Natural killer cell treated with Interleukin-12 subunit alpha and Interleukin-12 subunit beta and Interleukin-15 and Interleukin-18, amount 100 ng/mL, for 72 hours (primary cell): ENCODE measurements around the gene NECTIN1. TPM values are rescaled to one million over a fixed set of nuclear protein-coding genes. Genes with fewer than 3 reads are reported as not detected.

Source experiments
- ATAC-seq, 2 donors: fragments of 150-1000 bp; cut with Tn5 transposase in 1 of 2; sonication (Bioruptor Pico), chemical (Tn5 transposase) in 1 of 2; 2 replicates each; pipeline ENCODE4 v1.10.0; 2021
- DNase-seq: peaks from one replicate; pipeline ENCODE4 v3.0.0; 2022; ENCODE audit warnings: low spot score
- H3K27ac Mint-ChIP-seq, 2 donors: 1 replicate in 1 of 2; 2 replicates in 1 of 2; pipeline ENCODE4 v1.8.0; 2022; ENCODE audit warnings: mixed read lengths in 2 of 2, mild to moderate bottlenecking in 1 of 2, moderate library complexity in 1 of 2
- H3K27me3 Mint-ChIP-seq, 2 donors: 1 replicate in 1 of 2; 2 replicates in 1 of 2; pipeline ENCODE4 v1.8.0; 2022; ENCODE audit warnings: mixed read lengths in 2 of 2
- H3K36me3 Mint-ChIP-seq: one replicate; pipeline ENCODE4 v1.8.0; 2022; ENCODE audit warnings: mixed read lengths
- H3K4me1 Mint-ChIP-seq, 2 donors: 1 replicate in 1 of 2; 2 replicates in 1 of 2; pipeline ENCODE4 v1.8.0; 2022; ENCODE audit warnings: low read depth in 2 of 2, mixed read lengths in 2 of 2, mild to moderate bottlenecking in 1 of 2
- H3K4me3 Mint-ChIP-seq: one replicate; pipeline ENCODE4 v1.8.0; 2022; ENCODE audit warnings: mixed read lengths
- H3K9me3 Mint-ChIP-seq: 2 replicates; pipeline ENCODE4 v1.8.0; 2022; ENCODE audit warnings: mixed read lengths
- total RNA-seq, 2 donors: library from RNA; stranded (reverse); gene quantifications; one replicate each; pipeline ENCODE4 v1.2.3, GENCODE V29; 2022

The NECTIN1 gene, protein sequence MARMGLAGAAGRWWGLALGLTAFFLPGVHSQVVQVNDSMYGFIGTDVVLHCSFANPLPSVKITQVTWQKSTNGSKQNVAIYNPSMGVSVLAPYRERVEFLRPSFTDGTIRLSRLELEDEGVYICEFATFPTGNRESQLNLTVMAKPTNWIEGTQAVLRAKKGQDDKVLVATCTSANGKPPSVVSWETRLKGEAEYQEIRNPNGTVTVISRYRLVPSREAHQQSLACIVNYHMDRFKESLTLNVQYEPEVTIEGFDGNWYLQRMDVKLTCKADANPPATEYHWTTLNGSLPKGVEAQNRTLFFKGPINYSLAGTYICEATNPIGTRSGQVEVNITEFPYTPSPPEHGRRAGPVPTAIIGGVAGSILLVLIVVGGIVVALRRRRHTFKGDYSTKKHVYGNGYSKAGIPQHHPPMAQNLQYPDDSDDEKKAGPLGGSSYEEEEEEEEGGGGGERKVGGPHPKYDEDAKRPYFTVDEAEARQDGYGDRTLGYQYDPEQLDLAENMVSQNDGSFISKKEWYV
- 1 to 10 TPM; 2.3 to 2.6 TPM for total RNA-seq

DNA sequence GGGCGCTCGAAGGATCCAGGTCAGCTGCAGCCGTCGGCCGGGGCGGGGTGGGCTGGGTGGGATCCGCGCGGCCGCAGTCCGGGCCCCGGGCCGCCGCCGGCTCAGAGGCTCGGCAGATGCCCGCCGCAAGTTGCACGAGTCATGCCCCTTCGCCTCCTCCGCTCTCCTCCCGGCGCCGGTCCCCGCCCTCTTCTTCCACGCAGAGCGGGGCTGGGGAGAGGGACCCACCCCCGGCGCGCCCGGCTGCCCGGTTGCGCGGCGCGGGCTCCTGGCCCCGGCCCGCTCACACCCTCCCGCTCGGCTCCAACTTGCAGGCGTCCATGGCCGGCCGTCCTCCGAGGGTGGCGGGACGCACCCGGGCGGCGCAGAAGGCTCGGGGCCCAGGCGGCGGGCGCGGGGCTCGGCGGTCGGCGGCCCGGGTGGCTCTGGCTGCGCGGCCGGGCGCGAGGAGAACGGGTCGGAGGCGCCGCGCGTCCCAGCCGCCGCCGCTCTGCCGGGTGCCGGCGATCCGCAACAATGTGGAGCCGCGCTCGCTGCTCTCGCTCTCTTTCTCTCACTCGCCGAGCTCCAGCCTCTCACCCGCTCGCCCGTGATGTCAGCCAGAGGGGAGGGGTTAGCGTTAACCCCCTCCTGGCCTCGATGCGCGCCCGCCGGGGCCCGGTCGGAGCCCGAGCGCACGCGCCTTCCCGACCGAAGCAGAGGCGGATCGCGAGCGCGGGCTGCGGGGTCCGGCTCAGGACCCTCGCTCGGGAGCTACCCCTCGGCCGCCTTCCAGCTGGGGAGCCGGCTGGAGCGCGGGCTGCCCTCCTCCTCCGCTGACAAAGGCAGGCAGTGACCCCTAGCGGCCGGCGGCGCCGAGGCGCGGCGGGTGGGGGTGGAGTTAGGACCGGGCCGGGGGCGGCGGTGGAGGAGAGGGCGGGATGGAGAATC is at the start of gene NECTIN1:
Gene NECTIN1, minus strand, starts transcription at position 550 of the 930 bp plus-strand sequence. CDS start 647 bp downstream, outside the sequence.
- DNase-seq (peak; percentile 85), ATAC-seq (peak; percentile 92 to 94)
- Mint-ChIP-seq H3K36me3 (no peaks in the 10 kb centered on the region), H3K9me3 (no peaks in the 10 kb centered on the region), H3K27ac (no peak within 1 kb of the TSS), H3K4me3 (peak within 1 kb of the TSS; percentile 87), H3K27me3 (peaks cover 26 to 36% of the 10 kb centered on the region in 2 donors), H3K4me1 (peaks cover 8 to 10% of the 10 kb centered on the region in 2 donors)

DNA sequence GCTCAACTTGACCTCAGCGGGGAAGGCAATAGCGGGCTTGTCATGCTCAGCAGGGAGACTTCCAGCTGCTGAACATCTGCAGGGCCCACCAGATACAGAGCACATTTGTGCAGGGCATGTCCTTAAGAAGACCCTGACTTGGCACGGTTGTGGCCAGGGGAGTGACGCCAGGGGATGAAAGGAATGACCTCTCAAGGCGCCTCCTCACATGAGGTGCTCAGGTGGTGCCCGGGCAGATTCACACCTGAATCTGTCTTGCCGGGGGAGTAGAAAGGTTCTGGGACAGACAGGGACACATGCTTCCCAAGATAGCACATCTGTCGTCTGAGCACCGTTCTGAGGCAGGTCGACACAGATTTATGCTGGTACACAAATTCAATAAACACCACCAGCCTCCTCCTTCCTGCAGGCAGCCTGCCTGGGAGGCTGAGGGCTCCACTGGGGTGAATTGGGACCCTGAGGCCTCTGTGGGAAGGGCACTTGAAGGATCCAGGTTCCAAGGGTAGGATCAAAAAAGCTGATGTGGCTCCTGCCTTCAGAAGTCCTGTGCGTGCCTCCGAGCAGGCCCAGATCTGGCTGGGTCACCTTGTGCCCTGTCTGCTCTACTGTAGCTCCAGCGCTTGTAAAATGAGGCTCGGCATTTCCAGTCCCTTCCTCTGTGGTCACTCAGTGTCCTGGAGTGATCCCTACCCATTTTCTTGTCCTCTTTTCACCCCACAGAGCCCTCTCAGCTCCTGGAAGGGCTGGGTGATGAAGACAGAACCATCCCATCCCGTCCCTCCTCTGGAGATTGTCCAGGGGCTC is 49.6 kb upstream of the NECTIN1 start:
- no peaks in the 10 kb centered on the region for H3K9me3 Mint-ChIP-seq
- no peak overlapping the region for H3K4me3 Mint-ChIP-seq
- no peak for DNase-seq
- no peak for ATAC-seq
- no peaks in the 10 kb centered on the region for H3K36me3 Mint-ChIP-seq
- peaks cover 23 to 32% of the 10 kb centered on the region in 2 donors for H3K27me3 Mint-ChIP-seq
- no peak overlapping the region for H3K27ac Mint-ChIP-seq
- H3K4me1 Mint-ChIP-seq, result no peaks in the 10 kb centered on the region

DNA sequence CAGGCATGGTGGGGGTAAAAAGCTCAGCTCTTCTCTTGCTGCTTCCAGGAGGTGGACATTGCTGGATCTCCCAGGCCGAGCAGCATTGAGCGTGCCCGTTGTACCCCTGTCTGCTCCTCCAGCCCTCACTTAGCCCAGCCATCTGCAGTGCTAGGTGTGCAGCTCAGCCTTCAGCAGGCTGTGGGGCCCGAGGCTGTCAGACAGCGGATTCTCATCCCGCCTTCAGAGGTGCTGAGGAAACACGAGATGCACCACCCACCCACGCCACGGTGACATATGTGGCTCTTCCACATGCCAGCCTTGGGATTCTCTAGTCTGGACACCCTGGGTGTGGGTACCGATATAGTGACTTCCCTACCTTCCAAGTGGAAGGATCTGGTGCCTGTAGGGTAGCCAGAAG is 48.9 kb upstream of the NECTIN1 start:
- DNase-seq (no peak), ATAC-seq (no peak)
- Mint-ChIP-seq H3K27ac (no peak overlapping the region), H3K4me1 (no peaks in the 10 kb centered on the region), H3K27me3 (peaks cover 23 to 32% of the 10 kb centered on the region in 2 donors), H3K4me3 (no peak overlapping the region), H3K36me3 (no peaks in the 10 kb centered on the region), H3K9me3 (no peaks in the 10 kb centered on the region)

DNA sequence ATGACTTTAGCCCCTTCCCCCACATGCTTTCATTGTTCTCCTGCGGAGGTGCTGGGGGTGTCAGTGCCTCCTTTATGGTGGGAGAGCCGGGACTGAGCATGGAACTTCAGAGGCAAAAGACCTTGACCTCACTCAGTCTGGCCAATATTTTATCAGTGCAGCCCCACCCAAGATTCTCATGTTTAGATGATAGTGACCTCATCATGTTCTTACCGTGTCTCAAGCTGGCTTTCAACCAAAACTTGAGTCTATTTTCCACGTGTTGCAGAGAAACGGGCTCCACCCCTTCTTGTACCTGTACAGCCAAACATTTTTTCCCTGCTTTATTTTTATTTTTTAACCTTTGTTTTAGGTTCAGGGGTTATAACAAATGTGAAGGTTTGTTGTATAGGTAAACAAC is 47.7 kb upstream of the NECTIN1 start:
- H3K4me3 Mint-ChIP-seq, result no peak overlapping the region
- no peaks in the 10 kb centered on the region for H3K4me1 Mint-ChIP-seq
- no peak overlapping the region for H3K27ac Mint-ChIP-seq
- H3K36me3 Mint-ChIP-seq, result no peaks in the 10 kb centered on the region
- ATAC-seq (no peak), DNase-seq (no peak)
- no peaks in the 10 kb centered on the region for H3K9me3 Mint-ChIP-seq
- peaks cover 16 to 23% of the 10 kb centered on the region in 2 donors for H3K27me3 Mint-ChIP-seq

DNA sequence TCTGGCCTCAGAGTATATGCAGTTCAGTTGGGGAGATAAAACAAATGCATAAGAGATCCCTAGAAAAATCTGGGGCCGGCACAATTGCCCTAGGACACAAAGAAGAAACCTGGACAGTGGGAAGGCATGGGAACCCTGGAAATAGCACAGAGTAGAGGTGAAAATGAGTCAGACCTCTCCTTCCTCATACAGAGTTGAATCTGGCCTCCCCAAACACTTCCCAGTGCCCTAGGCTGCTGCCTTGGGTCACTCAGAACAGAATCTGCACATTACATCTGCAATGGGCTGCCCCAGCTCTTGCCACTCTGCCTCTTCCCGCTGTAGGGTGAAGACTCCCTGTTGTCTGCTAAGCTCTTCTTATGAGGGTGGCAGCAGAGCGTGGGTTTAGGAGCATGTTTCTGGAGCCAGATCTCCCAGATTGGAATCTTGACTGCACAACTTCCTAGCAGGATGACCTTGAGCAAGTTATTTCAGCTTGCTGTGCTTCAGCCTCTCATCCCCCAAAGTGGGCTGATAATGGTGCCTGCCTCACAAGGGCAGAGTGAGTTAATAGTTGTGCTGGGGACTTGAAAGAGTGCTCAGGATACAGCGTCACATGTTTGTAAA is 47.1 kb upstream of the NECTIN1 start:
- no peak overlapping the region for H3K4me3 Mint-ChIP-seq
- H3K36me3 Mint-ChIP-seq, result no peaks in the 10 kb centered on the region

DNA sequence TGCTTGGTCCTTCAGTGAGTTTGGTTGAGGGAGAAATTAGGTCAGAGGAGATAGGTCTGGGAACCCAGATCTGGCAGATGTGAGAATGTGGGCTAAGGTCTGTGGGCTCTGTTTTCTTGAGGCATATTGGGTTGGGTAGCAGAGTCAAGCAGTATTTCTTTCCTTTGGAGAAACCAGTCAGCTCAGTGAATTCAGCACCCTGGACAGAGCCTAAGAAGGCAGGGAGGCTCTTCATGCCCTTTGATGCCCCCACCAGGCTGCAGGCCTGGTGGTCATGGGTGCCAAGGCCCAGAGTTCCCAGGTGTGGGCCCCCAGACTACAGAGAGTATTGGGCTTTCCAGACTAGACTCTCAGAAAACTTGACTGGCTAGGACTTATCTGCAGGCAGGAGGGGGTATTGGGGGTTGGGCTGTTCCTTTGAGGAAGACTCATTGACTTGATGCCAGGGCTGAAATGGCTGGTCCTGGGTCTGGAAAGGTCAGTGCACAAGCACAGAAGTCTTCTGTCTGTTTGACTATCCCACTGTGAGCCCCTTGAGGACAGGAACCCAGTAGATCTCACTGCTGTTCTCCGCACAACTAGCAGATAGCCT is 45.3 kb upstream of the NECTIN1 start:
- Mint-ChIP-seq H3K36me3 (no peaks in the 10 kb centered on the region), H3K4me3 (no peak overlapping the region), H3K9me3 (no peaks in the 10 kb centered on the region), H3K27ac (no peak overlapping the region), H3K27me3 (peaks cover 9 to 18% of the 10 kb centered on the region in 2 donors), H3K4me1 (no peaks in the 10 kb centered on the region)
- DNase-seq (no peak), ATAC-seq (no peak)

More for the DNA sequence above, 47.1 kb upstream of the NECTIN1 start:
- H3K9me3 Mint-ChIP-seq, result no peaks in the 10 kb centered on the region
- DNase-seq (no peak), ATAC-seq (no peak)
- H3K27me3 Mint-ChIP-seq, result peaks cover 16 to 27% of the 10 kb centered on the region in 2 donors
- H3K4me1 Mint-ChIP-seq, result no peaks in the 10 kb centered on the region
- no peak overlapping the region for H3K27ac Mint-ChIP-seq

DNA sequence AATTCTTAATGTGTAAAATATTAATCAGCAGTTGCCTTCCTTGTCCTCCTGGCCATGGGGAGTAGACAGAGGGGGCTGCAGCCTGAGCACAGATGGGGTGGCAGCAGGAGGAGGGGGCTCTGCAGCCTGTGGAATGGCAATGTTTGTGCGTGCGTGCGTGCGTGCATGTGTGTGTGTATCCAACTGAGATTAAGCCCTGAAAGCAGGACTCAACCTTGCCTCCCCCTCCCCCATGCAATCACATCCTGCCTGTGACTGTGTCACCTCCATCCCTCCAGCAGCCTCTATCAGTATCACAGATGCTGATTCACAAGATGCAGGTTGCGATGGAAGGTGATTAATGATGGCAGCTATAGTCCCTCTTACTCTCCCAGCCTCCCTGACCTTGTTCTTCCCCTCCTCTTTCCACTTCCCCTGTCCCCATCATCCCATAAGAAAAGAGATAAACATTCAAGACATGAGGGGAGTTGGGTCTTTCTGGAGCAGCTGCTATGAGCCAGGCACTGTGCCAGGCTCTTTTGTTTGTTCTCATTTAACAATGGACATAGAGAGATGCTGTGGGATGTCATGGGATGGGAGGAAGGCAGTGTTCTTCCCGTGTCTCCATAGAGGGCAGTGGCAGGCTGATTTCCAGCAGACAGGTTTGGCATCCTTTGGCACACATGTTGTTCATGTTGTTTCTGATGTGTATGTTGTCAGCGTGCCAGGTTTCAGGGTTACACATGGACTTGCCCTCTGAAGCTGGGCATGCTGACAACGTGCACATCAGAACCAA is 43.8 kb upstream of the NECTIN1 start:
- Mint-ChIP-seq H3K27ac (no peak overlapping the region), H3K4me1 (no peaks in the 10 kb centered on the region), H3K36me3 (no peaks in the 10 kb centered on the region), H3K4me3 (no peak overlapping the region), H3K27me3 (peaks cover 19 to 32% of the 10 kb centered on the region in 2 donors), H3K9me3 (no peaks in the 10 kb centered on the region)
- DNase-seq, result no peak
- no peak for ATAC-seq

DNA sequence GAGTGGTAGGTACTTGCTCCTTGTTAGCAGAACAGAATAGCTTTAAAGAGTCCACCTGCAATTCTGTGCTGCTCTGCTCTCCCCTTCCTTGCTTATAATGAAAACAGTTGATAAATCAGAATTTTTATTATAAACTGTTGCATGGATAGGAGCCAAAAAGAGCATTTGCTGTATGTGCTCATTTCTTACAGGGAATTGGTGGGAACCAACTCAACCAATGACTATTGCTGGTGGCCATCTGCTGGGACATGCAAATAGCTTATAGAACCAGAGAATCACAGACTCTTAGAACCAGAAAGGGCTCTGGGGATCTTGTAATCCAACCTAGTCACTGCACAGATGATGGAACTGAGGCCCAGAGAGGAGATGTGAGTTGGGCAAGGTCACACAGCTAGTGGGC is 43.1 kb upstream of the NECTIN1 start:
- Mint-ChIP-seq H3K4me3 (no peak overlapping the region), H3K36me3 (no peaks in the 10 kb centered on the region), H3K9me3 (no peaks in the 10 kb centered on the region), H3K27me3 (peaks cover 20 to 40% of the 10 kb centered on the region in 2 donors), H3K4me1 (no peaks in the 10 kb centered on the region), H3K27ac (no peak overlapping the region)
- ATAC-seq (no peak), DNase-seq (no peak)

DNA sequence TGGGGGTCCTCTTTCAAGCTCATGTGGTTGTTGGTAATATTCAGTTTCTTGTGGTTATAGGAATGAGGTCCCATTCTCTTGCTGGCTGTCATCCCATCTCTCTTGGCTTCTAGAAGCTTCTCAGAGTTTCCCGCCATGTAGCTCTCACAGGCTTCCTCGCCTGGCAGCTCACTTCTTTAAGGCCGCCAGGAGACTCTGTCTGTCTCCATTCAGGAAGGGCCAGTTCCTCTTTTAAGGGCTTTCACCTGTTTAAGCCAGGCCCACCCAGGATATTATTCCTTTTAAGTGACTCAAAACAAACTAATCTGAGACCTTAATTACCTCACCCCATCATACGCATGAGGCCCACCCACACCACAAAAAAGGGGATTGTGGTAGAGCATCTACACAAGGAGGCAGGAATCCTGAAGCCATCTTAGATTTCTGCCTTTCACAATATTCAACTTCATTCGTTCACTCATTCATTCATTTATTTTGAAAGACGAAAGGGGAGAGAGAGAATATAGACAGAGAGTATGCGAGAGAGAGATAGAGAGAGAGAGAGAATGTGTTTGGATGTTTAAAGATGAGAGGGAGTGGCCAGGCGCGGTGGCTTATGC is 42.3 kb upstream of the NECTIN1 start:
- ATAC-seq (no peak), DNase-seq (no peak)
- Mint-ChIP-seq H3K27ac (no peak overlapping the region), H3K4me1 (no peaks in the 10 kb centered on the region), H3K9me3 (no peaks in the 10 kb centered on the region), H3K36me3 (no peaks in the 10 kb centered on the region), H3K27me3 (peaks cover 22 to 45% of the 10 kb centered on the region in 2 donors), H3K4me3 (no peak overlapping the region)

DNA sequence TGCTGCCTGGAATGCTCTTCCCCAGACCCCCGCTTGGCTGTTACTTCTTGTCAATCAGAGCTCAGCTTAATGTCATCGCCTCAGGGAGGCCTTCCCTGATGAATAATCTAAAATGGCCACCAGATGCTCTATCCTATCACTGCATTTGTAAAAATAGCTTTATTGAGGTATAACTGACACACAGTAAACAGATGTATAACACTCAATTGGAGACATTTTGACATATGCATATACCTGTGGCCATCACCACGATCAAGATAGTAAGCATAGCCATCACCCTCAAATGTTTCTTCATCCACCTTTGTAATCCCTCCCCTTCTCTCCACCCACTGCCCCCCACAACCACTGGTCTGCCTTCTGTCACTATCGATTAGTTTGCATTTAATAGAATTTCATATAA is 36.6 kb upstream of the NECTIN1 start:
- ATAC-seq (no peak), DNase-seq (no peak)
- Mint-ChIP-seq H3K4me3 (no peak overlapping the region), H3K4me1 (peaks cover 4 to 5% of the 10 kb centered on the region in 2 donors), H3K36me3 (no peaks in the 10 kb centered on the region), H3K27me3 (peaks cover 29 to 60% of the 10 kb centered on the region in 2 donors), H3K27ac (no peak overlapping the region), H3K9me3 (no peaks in the 10 kb centered on the region)

DNA sequence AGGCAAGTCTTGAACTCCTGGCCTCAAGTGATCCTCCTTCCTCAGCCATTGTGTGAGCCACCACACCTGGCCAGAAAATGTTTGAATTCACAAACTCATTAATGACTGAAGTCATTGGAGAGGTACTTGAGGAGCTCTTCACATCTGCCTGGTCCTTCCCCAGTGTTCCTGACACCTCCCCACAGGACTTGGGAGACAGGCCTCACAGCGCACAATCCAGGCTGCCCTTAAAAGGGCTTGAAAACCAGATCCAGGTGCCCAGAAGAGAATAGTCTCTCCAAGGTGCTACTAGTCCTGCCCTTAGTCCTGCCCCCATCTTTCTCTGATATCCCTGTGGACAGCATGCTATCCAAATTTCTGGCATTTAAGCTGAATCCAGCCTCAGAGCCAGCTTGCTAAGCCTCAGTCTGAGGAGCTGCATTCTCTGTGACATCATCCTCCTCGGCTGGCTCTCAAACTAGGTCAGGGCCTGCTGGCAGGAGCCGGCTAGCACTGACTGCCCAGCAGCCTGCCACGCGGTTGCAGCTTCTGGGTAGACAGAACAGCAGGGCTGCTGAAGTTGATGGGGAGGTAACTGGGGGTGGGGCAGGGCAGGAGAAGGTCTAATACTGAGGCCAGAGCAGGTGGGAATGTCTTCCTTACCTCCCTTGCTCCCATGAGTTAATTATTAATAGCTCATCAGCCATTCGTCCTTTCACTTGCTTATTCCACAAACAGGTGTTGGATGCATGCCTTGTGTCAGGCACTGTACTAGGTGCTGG is 35.3 kb upstream of the NECTIN1 start:
- H3K9me3 Mint-ChIP-seq, result no peaks in the 10 kb centered on the region
- no peak for DNase-seq
- peaks cover 34 to 60% of the 10 kb centered on the region in 2 donors for H3K27me3 Mint-ChIP-seq
- no peaks in the 10 kb centered on the region for H3K36me3 Mint-ChIP-seq
- peaks cover 4 to 5% of the 10 kb centered on the region in 2 donors for H3K4me1 Mint-ChIP-seq
- H3K27ac Mint-ChIP-seq, result no peak overlapping the region
- H3K4me3 Mint-ChIP-seq, result no peak overlapping the region
- no peak for ATAC-seq
